NOMO-1 (cell line): ENCODE data around the gene MIA3.
A peak's percentile ranks its signal among the peaks of the same experiment; 100 is the strongest.

Source experiments
- DNase-seq, 2 experiments: peaks; one replicate each; lab custom pipeline; 2025; ENCODE audit not compliant: unreplicated experiment in 2 of 2; lab: John Stamatoyannopoulos, UW

Gene MIA3

GRCh38 chr1:222617367-222617951 lies 438 bp upstream of the MIA3 start:
- peak; percentile 86 for DNase-seq

GRCh38 chr1:222618880-222619596 lies 1.1 kb downstream of the MIA3 start:
- peak in 1 of 2 experiments; percentile 28 for DNase-seq

- no peak for DNase-seq
Observed at GRCh38 chr1:222620566-222620965, 2.7 kb downstream of the MIA3 start.

- no peak for DNase-seq
Observed at GRCh38 chr1:222622765-222623164, 4.9 kb downstream of the MIA3 start.

GRCh38 chr1:222623458-222623857 lies 5.6 kb downstream of the MIA3 start:
- DNase-seq, result no peak

GRCh38 chr1:222624214-222624613 lies 6.3 kb downstream of the MIA3 start:
- no peak for DNase-seq

- no peak for DNase-seq
Observed at GRCh38 chr1:222627232-222627631, 9.3 kb downstream of the MIA3 start.

GRCh38 chr1:222629921-222630535 lies 12.1 kb downstream of the MIA3 start:
- DNase-seq, result no peak

- DNase-seq, result no peak
Observed at GRCh38 chr1:222631611-222632208, 13.8 kb downstream of the MIA3 start.

- DNase-seq, result no peak
Observed at GRCh38 chr1:222632749-222633148, 14.9 kb downstream of the MIA3 start.

- DNase-seq, result peak; percentile 67 to 70
Observed at GRCh38 chr1:222634180-222635013, 16.5 kb downstream of the MIA3 start.

- DNase-seq, result no peak
Observed at GRCh38 chr1:222641269-222641948, 23.5 kb downstream of the MIA3 start.

GRCh38 chr1:222642468-222642867 lies 24.6 kb downstream of the MIA3 start:
- DNase-seq, result no peak

- peak in 1 of 2 experiments; percentile 65 for DNase-seq
Observed at GRCh38 chr1:222643606-222643937, 25.7 kb downstream of the MIA3 start.

- DNase-seq, result peak; percentile 98
Observed at GRCh38 chr1:222643938-222644635, 26.2 kb downstream of the MIA3 start.

GRCh38 chr1:222644636-222644980 lies 26.7 kb downstream of the MIA3 start:
- DNase-seq, result no peak

GRCh38 chr1:222652676-222653075 lies 34.8 kb downstream of the MIA3 start:
- DNase-seq, result no peak

- no peak for DNase-seq
Observed at GRCh38 chr1:222653178-222653827, 35.4 kb downstream of the MIA3 start.

- peak; percentile 78 to 94 for DNase-seq
Observed at GRCh38 chr1:222654849-222655248, 37.0 kb downstream of the MIA3 start.
